Sigmoid colon (tissue), 4 donors: ENCODE measurements around the gene TRIP12.

Source experiments
- EP300 ChIP-seq, 4 donors: sonication (generic); formaldehyde crosslinking; IDR thresholded peaks; one replicate each; pipeline ENCODE4 v1.6.1; 2017; ENCODE audit warnings: antibody characterized with exemption in 4 of 4
- TF ChIP-seq, protein P1 (sequence below), 4 experiments: fragments of 450-650 bp in 3 of 4; fragments of 200-600 bp in 1 of 4; IDR thresholded peaks; one replicate each; pipeline ENCODE4 v1.5.1; 2016 to 2019; ENCODE audit warnings: antibody characterized with exemption in 4 of 4, mild to moderate bottlenecking in 3 of 4, moderate library complexity in 2 of 4

- TF ChIP-seq, protein P1, sequence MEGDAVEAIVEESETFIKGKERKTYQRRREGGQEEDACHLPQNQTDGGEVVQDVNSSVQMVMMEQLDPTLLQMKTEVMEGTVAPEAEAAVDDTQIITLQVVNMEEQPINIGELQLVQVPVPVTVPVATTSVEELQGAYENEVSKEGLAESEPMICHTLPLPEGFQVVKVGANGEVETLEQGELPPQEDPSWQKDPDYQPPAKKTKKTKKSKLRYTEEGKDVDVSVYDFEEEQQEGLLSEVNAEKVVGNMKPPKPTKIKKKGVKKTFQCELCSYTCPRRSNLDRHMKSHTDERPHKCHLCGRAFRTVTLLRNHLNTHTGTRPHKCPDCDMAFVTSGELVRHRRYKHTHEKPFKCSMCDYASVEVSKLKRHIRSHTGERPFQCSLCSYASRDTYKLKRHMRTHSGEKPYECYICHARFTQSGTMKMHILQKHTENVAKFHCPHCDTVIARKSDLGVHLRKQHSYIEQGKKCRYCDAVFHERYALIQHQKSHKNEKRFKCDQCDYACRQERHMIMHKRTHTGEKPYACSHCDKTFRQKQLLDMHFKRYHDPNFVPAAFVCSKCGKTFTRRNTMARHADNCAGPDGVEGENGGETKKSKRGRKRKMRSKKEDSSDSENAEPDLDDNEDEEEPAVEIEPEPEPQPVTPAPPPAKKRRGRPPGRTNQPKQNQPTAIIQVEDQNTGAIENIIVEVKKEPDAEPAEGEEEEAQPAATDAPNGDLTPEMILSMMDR (IDR thresholded peaks at IDR 0.05), result no peak
- TF ChIP-seq EP300 (IDR thresholded peaks at IDR 0.05), result no peak
Measured at GRCh38 chr2:229920011-229920641, 1.7 kb downstream of the TRIP12 start.
